MM.1S (cell line): ENCODE data around the gene CHD6.

Experiments used
- DNase-seq: peaks from one replicate; pipeline ENCODE4 v3.0.0-alpha.2; 2015
- H2AFZ ChIP-seq: fragments of 300-600 bp; sonication (generic); 2 replicates; pipeline ENCODE4 v1.6.0; 2016; ENCODE audit warnings: antibody characterized with exemption, low read length
- H3F3A ChIP-seq: fragments of 300-600 bp; sonication (generic); 2 replicates; pipeline ENCODE4 v1.6.1; 2016; ENCODE audit warnings: mild to moderate bottlenecking, antibody characterized with exemption, low read length, moderate library complexity, mixed read lengths; ENCODE audit not compliant: insufficient read depth
- H3K27ac ChIP-seq: fragments of 300-600 bp; sonication (generic); 2 replicates; pipeline ENCODE4 v1.5.1; 2016; ENCODE audit warnings: mild to moderate bottlenecking, low read length
- H3K27me3 ChIP-seq: fragments of 300-600 bp; sonication (generic); replicated peaks from 2 replicates; pipeline ENCODE4 v1.6.0; 2016; ENCODE audit warnings: low read length; ENCODE audit not compliant: insufficient read depth
- H3K36me3 ChIP-seq: fragments of 300-600 bp; sonication (generic); replicated peaks from 2 replicates; pipeline ENCODE4 v1.6.1; 2016; ENCODE audit warnings: mild to moderate bottlenecking, low read length, mixed read lengths; ENCODE audit not compliant: insufficient read depth
- H3K4me1 ChIP-seq: fragments of 300-600 bp; sonication (generic); 2 replicates; pipeline ENCODE4 v1.6.1; 2016; ENCODE audit warnings: low read length, mixed read lengths
- H3K4me2 ChIP-seq: fragments of 300-600 bp; sonication (generic); 2 replicates; pipeline ENCODE4 v1.6.0; 2016; ENCODE audit warnings: low read depth, low read length
- H3K4me3 ChIP-seq: fragments of 300-600 bp; sonication (generic); 2 replicates; pipeline ENCODE4 v1.5.1; 2016; ENCODE audit warnings: low read length, mixed read lengths
- H3K79me2 ChIP-seq: fragments of 300-600 bp; sonication (generic); 2 replicates; pipeline ENCODE4 v1.6.1; 2016; ENCODE audit warnings: mixed run types, low read length, mixed read lengths
- H3K9ac ChIP-seq: fragments of 300-600 bp; sonication (generic); 2 replicates; pipeline ENCODE4 v1.6.1; 2016; ENCODE audit warnings: low read length, mixed read lengths
- H3K9me2 ChIP-seq: fragments of 300-600 bp; sonication (generic); replicated peaks from 2 replicates; pipeline ENCODE4 v1.6.1; 2016; ENCODE audit warnings: mild to moderate bottlenecking, low read length, mixed read lengths; ENCODE audit not compliant: insufficient read depth
- H3K9me3 ChIP-seq: fragments of 300-600 bp; sonication (generic); replicated peaks from 2 replicates; pipeline ENCODE4 v1.6.1; 2016; ENCODE audit warnings: mild to moderate bottlenecking, low read length, mixed read lengths; ENCODE audit not compliant: insufficient read depth
- H4K20me1 ChIP-seq: fragments of 300-600 bp; sonication (generic); 2 replicates; pipeline ENCODE4 v1.6.1; 2016; ENCODE audit warnings: mild to moderate bottlenecking, low read length, moderate library complexity, mixed read lengths; ENCODE audit not compliant: insufficient read depth
- EZH2 ChIP-seq: fragments of 300-600 bp; sonication (generic); optimal IDR thresholded peaks from 2 replicates; pipeline ENCODE3; 2017; ENCODE audit warnings: low read depth, mild to moderate bottlenecking, antibody characterized with exemption, low read length, mixed read lengths
- EZH2phosphoT487 ChIP-seq: fragments of 300-600 bp; sonication (generic); IDR thresholded peaks from 2 replicates; pipeline ENCODE4 v1.6.1; 2018; ENCODE audit warnings: antibody characterized with exemption, low read length
- TF ChIP-seq, protein P1 (sequence below): fragments of 300-600 bp; sonication (generic); IDR thresholded peaks from 2 replicates; pipeline ENCODE4 v1.5.1; 2016; ENCODE audit warnings: antibody characterized with exemption, low read length, mixed read lengths

The CHD6 gene

DNA sequence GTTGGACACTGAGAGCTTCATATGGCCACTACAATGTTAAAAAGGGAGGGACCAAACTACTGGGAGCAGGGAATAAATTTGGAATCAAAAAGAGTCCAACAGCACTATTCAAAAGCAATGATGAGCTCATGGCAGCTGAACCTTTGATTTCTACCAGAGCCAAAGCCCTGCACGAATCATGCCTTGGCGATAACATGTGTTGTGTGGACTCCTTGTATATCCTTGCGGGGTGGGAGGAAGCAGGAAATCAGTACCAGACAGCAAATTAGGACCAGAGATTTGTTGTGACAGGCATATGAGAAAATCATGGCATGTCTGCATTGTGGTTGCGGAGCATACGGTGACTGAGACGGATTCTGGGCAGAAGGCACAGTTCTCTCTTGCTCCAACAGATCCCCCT is 166.0 kb downstream of the CHD6 start:
- TF ChIP-seq, protein P1, sequence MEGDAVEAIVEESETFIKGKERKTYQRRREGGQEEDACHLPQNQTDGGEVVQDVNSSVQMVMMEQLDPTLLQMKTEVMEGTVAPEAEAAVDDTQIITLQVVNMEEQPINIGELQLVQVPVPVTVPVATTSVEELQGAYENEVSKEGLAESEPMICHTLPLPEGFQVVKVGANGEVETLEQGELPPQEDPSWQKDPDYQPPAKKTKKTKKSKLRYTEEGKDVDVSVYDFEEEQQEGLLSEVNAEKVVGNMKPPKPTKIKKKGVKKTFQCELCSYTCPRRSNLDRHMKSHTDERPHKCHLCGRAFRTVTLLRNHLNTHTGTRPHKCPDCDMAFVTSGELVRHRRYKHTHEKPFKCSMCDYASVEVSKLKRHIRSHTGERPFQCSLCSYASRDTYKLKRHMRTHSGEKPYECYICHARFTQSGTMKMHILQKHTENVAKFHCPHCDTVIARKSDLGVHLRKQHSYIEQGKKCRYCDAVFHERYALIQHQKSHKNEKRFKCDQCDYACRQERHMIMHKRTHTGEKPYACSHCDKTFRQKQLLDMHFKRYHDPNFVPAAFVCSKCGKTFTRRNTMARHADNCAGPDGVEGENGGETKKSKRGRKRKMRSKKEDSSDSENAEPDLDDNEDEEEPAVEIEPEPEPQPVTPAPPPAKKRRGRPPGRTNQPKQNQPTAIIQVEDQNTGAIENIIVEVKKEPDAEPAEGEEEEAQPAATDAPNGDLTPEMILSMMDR: no peak
- TF ChIP-seq EZH2 (no peak), EZH2phosphoT487 (no peak)
- H3F3A ChIP-seq: no peaks in the 10 kb centered on the region
- H3K36me3 ChIP-seq: peaks cover 6% of the 10 kb centered on the region; the same call in 1 of the 2 replicates
- no peaks in the 10 kb centered on the region for H3K4me1 ChIP-seq
- H3K27ac ChIP-seq: no peak overlapping the region
- H3K9ac ChIP-seq: no peak overlapping the region
- no peaks in the 10 kb centered on the region for H3K9me3 ChIP-seq
- no peaks in the 10 kb centered on the region for H4K20me1 ChIP-seq
- H3K4me2 ChIP-seq: no peak overlapping the region
- no peaks in the 10 kb centered on the region for H3K27me3 ChIP-seq
- H2AFZ ChIP-seq: no peak overlapping the region
- H3K4me3 ChIP-seq: no peak overlapping the region
- no peak for DNase-seq
- no peaks in the 10 kb centered on the region for H3K79me2 ChIP-seq
- no peaks in the 10 kb centered on the region for H3K9me2 ChIP-seq

- Histone ChIP-seq H3K9me2 (no peaks in the 10 kb centered on the region), H3K9me3 (no peaks in the 10 kb centered on the region), H3K4me2 (no peak overlapping the region), H3K79me2 (no peaks in the 10 kb centered on the region), H3K4me3 (no peak overlapping the region), H4K20me1 (no peaks in the 10 kb centered on the region), H3K9ac (no peak overlapping the region), H3K36me3 (no peaks in the 10 kb centered on the region; the same call in 1 of the 2 replicates), H3F3A (no peaks in the 10 kb centered on the region), H2AFZ (no peak overlapping the region), H3K4me1 (no peaks in the 10 kb centered on the region), H3K27me3 (no peaks in the 10 kb centered on the region), H3K27ac (no peak overlapping the region)
- TF ChIP-seq, protein P1: no peak
- TF ChIP-seq EZH2phosphoT487 (no peak), EZH2 (no peak)
- no peak for DNase-seq
Observed at GRCh38 chr20:41447006-41447405, 171.2 kb downstream of the CHD6 start.

DNA sequence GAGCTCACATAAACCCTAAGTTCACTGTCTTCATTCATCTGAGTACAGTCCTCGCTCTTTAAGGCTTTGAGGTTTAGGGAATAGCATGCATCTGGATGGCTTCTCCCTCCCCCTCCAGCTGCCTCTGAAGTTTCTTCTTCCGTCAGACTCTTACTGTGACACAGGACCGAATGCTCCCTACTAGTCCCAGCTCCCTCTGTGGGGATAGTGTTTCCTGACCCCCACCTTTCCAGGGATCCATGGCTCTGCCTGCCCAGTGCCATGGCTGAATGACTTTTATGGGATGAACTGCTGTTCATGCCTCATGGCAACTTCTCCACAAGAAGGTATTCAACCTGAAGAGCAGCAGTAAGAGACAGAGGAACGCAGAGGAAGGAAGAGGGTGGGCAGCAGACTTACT is 171.7 kb downstream of the CHD6 start:
- Histone ChIP-seq H3K9me3 (no peaks in the 10 kb centered on the region), H3K27ac (no peak overlapping the region), H3K79me2 (no peaks in the 10 kb centered on the region), H3K4me2 (no peak overlapping the region), H3F3A (no peaks in the 10 kb centered on the region), H3K4me3 (no peak overlapping the region), H3K9ac (no peak overlapping the region), H4K20me1 (no peaks in the 10 kb centered on the region), H3K27me3 (no peaks in the 10 kb centered on the region), H3K36me3 (no peaks in the 10 kb centered on the region; the same call in 1 of the 2 replicates), H2AFZ (no peak overlapping the region), H3K9me2 (no peaks in the 10 kb centered on the region), H3K4me1 (no peaks in the 10 kb centered on the region)
- TF ChIP-seq, protein P1: no peak
- no peak for DNase-seq

GRCh38 chr20:41444821-41445220 is 173.4 kb downstream of the CHD6 start:
- Histone ChIP-seq H3K27me3 (no peaks in the 10 kb centered on the region), H3K79me2 (no peaks in the 10 kb centered on the region), H3F3A (no peaks in the 10 kb centered on the region), H3K27ac (no peak overlapping the region), H3K4me1 (no peaks in the 10 kb centered on the region), H3K4me3 (no peak overlapping the region), H3K9ac (no peak overlapping the region), H3K4me2 (no peak overlapping the region), H3K9me2 (no peaks in the 10 kb centered on the region), H3K36me3 (no peaks in the 10 kb centered on the region; the same call in 1 of the 2 replicates), H4K20me1 (no peaks in the 10 kb centered on the region), H2AFZ (no peak overlapping the region), H3K9me3 (no peaks in the 10 kb centered on the region)
- no peak for DNase-seq
- no peak for TF ChIP-seq EZH2phosphoT487
- no peak for TF ChIP-seq EZH2
- TF ChIP-seq, protein P1: no peak
